Heart left ventricle (tissue), 13 donors: ENCODE measurements around the gene YY1AP1.
"Not testable (repeated sequence)": the region's sequence is repeated elsewhere in the genome, so short reads cannot be mapped to it uniquely, and the experiment has no call there.

ENCODE experiments used
- CTCF ChIP-seq, 12 donors: fragments of 200-600 bp; sonication (generic) in 4 of 12; IDR thresholded peaks; one replicate each; pipeline versions ENCODE4 v1.5.0 to v1.8.0; 2018 to 2022; ENCODE audit warnings: antibody characterized with exemption in 12 of 12, mild to moderate bottlenecking in 5 of 12
- POLR2A ChIP-seq, 2 donors: fragments of 450-650 bp; IDR thresholded peaks; one replicate each; pipeline ENCODE4 v1.6.1; 2017; ENCODE audit warnings: antibody characterized with exemption in 2 of 2, mild to moderate bottlenecking in 2 of 2, moderate library complexity in 2 of 2
- donor health status: ischemic (EF 13 %, LVEDD 7.1; RV severe dilation, severe dysfunction).
- donor health status: DM: no; HTN: yes; CAD: no.
- donor health status: DM: no; HTN: no; CAD: no.
- donor health status: ischemic (EF 25% LVEDD 6.9; RV normal size, moderate dysfunction).
- donor health status: ischemic (EF 25% LVEDD 5.7; RV mildly dilated, moderate dysfunction).
- donor health status: ischemic (EF 35%, LVEDD 5.7; RV mildly dilated, moderate dysfunction).
- donor health status: nonischemic (EF 11% LVEDD 7.7; RV severe dilation, severe dysfunction).
- donor health status: DM: yes; HTN: yes; CAD: no.
- donor health status: PGD.
- donor health status: ischemic (EF 29% LVEDD 5.4; RV normal size, mild dysfunction).
- donor health status: nonischemic (EF 23%, LVEDD 6.1; RV moderate dilation, normal function).

GRCh38 chr1:155661239-155661638 lies 27.3 kb downstream of the YY1AP1 start:
- TF ChIP-seq CTCF, POLR2A (IDR thresholded peaks at IDR 0.05): not testable (repeated sequence)
